ENCODE results near the gene CFTR. TPM values are rescaled to one million over a fixed set of nuclear protein-coding genes. Genes with fewer than 3 reads are reported as not detected.

Gene CFTR
- total RNA-seq, 2 experiments from 2014 or later: not detected

DNA sequence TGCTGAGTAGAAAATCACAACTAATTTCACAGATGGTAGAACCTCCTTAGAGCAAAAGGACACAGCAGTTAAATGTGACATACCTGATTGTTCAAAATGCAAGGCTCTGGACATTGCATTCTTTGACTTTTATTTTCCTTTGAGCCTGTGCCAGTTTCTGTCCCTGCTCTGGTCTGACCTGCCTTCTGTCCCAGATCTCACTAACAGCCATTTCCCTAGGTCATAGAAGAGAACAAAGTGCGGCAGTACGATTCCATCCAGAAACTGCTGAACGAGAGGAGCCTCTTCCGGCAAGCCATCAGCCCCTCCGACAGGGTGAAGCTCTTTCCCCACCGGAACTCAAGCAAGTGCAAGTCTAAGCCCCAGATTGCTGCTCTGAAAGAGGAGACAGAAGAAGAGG, 186.9 kb downstream of the CFTR start:
- ChIA-PET CTCF (no interaction called here), POLR2A (no interaction called here)
- Mint-ChIP-seq H3K27ac (no peak overlapping the region), H3K9me3 (no peaks in the 10 kb centered on the region), H3K27me3 (no peaks in the 10 kb centered on the region), H3K4me1 (ENCODE audit: low read depth) (no peaks in the 10 kb centered on the region), H3K4me3 (no peak overlapping the region), H3K36me3 (ENCODE audit: low read depth) (no peaks in the 10 kb centered on the region)
- ATAC-seq (ENCODE audit: poor library complexity) (no peak), DNase-seq (no peak)
- intact Hi-C loops (cut with DNase I, micrococcal nuclease): no loop called here
- no peaks in the 10 kb centered on the region for H3K27me3 ChIP-seq (ENCODE audit: control insufficient read depth in 1 of 2, insufficient read depth in 2 of 2, low read length in 2 of 2)
- no peaks in the 10 kb centered on the region for H3K9me3 ChIP-seq (ENCODE audit: control insufficient read depth in 1 of 2, insufficient read depth in 1 of 2, low read length in 2 of 2)
- no peaks in the 10 kb centered on the region for H3K36me3 ChIP-seq (ENCODE audit: insufficient read depth, low read length)
- TF ChIP-seq, protein P1, sequence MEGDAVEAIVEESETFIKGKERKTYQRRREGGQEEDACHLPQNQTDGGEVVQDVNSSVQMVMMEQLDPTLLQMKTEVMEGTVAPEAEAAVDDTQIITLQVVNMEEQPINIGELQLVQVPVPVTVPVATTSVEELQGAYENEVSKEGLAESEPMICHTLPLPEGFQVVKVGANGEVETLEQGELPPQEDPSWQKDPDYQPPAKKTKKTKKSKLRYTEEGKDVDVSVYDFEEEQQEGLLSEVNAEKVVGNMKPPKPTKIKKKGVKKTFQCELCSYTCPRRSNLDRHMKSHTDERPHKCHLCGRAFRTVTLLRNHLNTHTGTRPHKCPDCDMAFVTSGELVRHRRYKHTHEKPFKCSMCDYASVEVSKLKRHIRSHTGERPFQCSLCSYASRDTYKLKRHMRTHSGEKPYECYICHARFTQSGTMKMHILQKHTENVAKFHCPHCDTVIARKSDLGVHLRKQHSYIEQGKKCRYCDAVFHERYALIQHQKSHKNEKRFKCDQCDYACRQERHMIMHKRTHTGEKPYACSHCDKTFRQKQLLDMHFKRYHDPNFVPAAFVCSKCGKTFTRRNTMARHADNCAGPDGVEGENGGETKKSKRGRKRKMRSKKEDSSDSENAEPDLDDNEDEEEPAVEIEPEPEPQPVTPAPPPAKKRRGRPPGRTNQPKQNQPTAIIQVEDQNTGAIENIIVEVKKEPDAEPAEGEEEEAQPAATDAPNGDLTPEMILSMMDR (IDR thresholded peaks at IDR 0.05): no peak
- no peak overlapping the region for H3K4me3 ChIP-seq (ENCODE audit: low read length)
- no peak overlapping the region for H3K27ac ChIP-seq (ENCODE audit: low read depth in 1 of 2, low read length in 2 of 2)
- H3K4me1 ChIP-seq (ENCODE audit: insufficient read depth, low read length): no peaks in the 10 kb centered on the region

DNA sequence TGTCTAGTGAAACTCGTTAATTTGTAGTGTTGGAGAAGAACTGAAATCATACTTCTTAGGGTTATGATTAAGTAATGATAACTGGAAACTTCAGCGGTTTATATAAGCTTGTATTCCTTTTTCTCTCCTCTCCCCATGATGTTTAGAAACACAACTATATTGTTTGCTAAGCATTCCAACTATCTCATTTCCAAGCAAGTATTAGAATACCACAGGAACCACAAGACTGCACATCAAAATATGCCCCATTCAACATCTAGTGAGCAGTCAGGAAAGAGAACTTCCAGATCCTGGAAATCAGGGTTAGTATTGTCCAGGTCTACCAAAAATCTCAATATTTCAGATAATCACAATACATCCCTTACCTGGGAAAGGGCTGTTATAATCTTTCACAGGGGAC, 187.6 kb downstream of the CFTR start:
- no peaks in the 10 kb centered on the region for H3K27me3 ChIP-seq (ENCODE audit: control insufficient read depth in 1 of 2, insufficient read depth in 2 of 2, low read length in 2 of 2)
- ATAC-seq (ENCODE audit: poor library complexity) (no peak), DNase-seq (no peak)
- H3K4me1 ChIP-seq (ENCODE audit: insufficient read depth, low read length): no peaks in the 10 kb centered on the region
- H3K36me3 ChIP-seq (ENCODE audit: insufficient read depth, low read length): no peaks in the 10 kb centered on the region
- H3K4me3 ChIP-seq (ENCODE audit: low read length): no peak overlapping the region
- TF ChIP-seq, protein P1 (IDR thresholded peaks at IDR 0.05): no peak
- Mint-ChIP-seq H3K4me1 (ENCODE audit: low read depth) (no peaks in the 10 kb centered on the region), H3K27ac (no peak overlapping the region), H3K9me3 (no peaks in the 10 kb centered on the region), H3K36me3 (ENCODE audit: low read depth) (no peaks in the 10 kb centered on the region), H3K27me3 (no peaks in the 10 kb centered on the region), H3K4me3 (no peak overlapping the region)
- ChIA-PET POLR2A (no interaction called here), CTCF (no interaction called here)
- H3K27ac ChIP-seq (ENCODE audit: low read depth in 1 of 2, low read length in 2 of 2): no peak overlapping the region
- intact Hi-C loops (cut with DNase I, micrococcal nuclease): no loop called here
- no peaks in the 10 kb centered on the region for H3K9me3 ChIP-seq (ENCODE audit: control insufficient read depth in 1 of 2, insufficient read depth in 1 of 2, low read length in 2 of 2)

DNA sequence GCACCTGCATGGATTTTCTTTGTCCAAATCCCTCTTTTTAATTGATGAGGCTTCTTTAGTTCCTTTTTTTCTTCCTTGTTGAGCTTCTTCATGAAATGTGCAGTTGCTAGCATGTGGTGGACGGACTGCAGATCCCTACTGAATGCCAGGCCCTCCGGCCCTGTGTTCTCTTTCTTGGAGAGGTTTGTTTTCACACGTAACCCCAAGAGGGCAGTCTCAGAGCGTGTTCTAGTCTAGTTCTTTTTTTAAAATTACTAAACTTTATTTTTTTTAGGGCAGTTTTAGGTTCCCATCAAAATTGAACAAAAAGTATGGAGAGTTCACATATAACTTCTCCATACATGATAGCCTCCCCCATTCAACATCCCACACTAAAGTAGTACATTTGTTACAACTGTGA, 190.0 kb downstream of the CFTR start:
- Mint-ChIP-seq H3K27ac (no peak overlapping the region), H3K4me1 (ENCODE audit: low read depth) (no peaks in the 10 kb centered on the region), H3K27me3 (no peaks in the 10 kb centered on the region), H3K4me3 (no peak overlapping the region), H3K36me3 (ENCODE audit: low read depth) (no peaks in the 10 kb centered on the region), H3K9me3 (no peaks in the 10 kb centered on the region)
- CTCF ChIA-PET: no interaction called here
- intact Hi-C loops (cut with DNase I, micrococcal nuclease): no loop called here
- H3K27ac ChIP-seq (ENCODE audit: low read depth in 1 of 2, low read length in 2 of 2): no peak overlapping the region
- no peaks in the 10 kb centered on the region for H3K27me3 ChIP-seq (ENCODE audit: control insufficient read depth in 1 of 2, insufficient read depth in 2 of 2, low read length in 2 of 2)
- no peaks in the 10 kb centered on the region for H3K4me1 ChIP-seq (ENCODE audit: insufficient read depth, low read length)
- H3K9me3 ChIP-seq (ENCODE audit: control insufficient read depth in 1 of 2, insufficient read depth in 1 of 2, low read length in 2 of 2): peaks cover 0 to 4% of the 10 kb centered on the region in 2 experiments
- DNase-seq (no peak), ATAC-seq (ENCODE audit: poor library complexity) (no peak)
- POLR2A ChIA-PET: no interaction called here
- TF ChIP-seq, protein P1 (IDR thresholded peaks at IDR 0.05): no peak
- H3K4me3 ChIP-seq (ENCODE audit: low read length): no peak overlapping the region
- H3K36me3 ChIP-seq (ENCODE audit: insufficient read depth, low read length): no peaks in the 10 kb centered on the region

Data from CD4-positive, alpha-beta T cell (primary cell).